HG02763 (cell line): ENCODE measurements around the gene KCTD4.
"Not testable (repeated sequence)": the region's sequence is repeated elsewhere in the genome, so short reads cannot be mapped to it uniquely, and the experiment has no call there.

Experiments used
- ATAC-seq: cut with Tn5 transposase; IDR thresholded peaks from one replicate; pipeline ENCODE4 v1.9.1; 2021; ENCODE audit warnings: mild to moderate bottlenecking, moderate library complexity; ENCODE audit not compliant: unreplicated experiment

The KCTD4 gene

DNA sequence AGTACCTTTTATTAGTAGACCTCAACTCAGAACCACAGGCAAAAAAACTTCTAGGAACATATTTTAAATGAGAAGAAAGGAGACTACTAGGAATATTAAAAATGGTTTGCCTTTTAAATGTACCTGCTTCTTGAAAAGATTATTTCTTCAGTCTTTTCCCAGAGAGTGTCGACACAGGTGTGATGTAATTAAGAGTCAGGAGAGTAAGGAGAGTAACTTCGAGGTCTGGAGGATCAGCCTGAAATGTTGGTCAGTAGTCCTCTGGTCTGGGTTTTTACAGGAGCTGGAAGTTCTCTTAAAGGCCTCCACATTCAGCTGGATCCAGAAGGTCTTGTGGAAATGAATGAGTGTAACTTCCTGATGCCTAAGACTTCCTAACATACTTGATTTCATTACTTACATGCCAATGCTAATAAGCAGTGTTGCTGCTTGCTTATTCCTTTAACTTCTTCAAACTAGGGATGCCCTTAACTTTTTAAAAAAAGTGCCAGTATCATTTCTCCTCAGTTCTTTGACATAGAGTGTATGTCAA lies at the start of gene KCTD4:
Gene KCTD4 (minus strand): TSS at position 345 of the 532 bp plus-strand sequence. CDS start 6,478 bp downstream, outside the sequence.
- no peak for ATAC-seq

DNA sequence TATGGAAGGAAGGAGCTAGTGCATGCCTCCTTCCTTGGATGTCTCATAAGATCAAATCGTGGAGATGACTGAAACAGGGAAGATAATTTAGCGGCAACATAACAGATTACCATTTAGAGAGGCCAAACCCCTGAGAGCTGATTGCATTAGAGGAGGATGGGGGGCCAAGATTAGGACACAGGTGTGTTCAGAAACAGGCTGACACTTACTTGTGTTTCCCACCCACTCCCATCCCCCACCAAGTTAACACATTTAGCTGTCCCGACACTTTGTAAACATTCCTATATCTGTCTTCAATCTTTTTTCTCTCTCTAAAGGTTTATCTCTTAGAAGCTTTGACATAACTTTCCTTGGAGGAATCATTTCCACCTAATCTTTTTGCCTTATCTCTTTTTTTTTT lies 48.8 kb upstream of the KCTD4 start:
- no peak for ATAC-seq

DNA sequence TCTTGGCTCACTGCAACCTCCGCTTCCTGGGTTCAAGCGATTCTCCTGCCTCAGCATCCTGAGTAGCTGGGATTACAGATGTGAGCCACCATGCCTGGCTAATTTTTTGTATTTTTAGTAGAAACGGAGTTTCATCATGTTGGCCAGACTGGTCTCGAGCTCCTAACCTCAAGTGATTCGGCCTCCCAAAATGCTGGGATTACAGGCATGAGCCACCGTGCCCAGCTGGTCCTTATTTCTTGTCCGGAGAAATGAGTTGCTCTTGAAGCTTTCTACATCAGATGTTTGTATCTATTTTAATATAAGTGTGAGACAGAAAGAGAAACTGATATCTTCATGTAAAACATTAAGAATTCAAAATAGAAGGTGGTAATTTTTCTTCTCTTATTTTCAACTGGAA lies 43.9 kb upstream of the KCTD4 start:
- not testable (repeated sequence) for ATAC-seq

DNA sequence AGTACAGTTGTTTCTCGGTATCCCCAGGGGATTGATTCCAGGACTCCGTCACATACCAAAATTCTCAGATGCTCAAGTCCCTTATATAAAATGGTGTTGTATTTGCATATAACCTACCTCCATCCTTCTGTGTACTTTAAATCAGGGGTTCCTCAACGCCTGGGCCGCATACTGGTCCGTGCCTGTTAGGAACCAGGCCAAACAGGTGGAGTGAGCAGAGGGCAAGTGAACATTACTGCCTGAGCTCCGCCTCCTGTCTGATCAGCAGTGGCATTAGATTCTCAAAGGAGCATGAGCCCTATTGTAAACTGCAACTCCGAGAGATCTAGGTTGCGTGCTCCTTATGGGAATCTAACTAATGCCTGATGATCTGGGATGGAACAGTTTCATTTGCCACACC lies 42.2 kb upstream of the KCTD4 start:
- ATAC-seq = no peak

DNA sequence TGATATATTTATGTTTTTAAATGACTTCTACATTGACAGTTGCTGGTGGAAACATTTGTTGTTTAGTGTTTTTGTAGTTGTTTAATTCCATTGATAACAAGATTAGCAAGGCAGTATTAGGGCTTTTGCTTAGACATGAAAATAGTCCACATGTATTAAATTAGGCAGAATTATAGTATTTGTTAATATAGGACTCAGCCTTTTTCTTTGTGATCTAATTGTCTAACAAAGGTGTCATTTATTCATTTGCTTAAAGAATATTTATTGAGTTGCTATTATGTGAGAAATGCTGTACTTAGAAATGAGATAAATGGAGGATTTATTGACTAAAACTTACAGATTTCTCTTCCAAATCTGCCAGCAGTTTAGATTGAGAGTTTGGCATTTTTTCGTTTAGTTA lies 41.7 kb upstream of the KCTD4 start:
- ATAC-seq = no peak

DNA sequence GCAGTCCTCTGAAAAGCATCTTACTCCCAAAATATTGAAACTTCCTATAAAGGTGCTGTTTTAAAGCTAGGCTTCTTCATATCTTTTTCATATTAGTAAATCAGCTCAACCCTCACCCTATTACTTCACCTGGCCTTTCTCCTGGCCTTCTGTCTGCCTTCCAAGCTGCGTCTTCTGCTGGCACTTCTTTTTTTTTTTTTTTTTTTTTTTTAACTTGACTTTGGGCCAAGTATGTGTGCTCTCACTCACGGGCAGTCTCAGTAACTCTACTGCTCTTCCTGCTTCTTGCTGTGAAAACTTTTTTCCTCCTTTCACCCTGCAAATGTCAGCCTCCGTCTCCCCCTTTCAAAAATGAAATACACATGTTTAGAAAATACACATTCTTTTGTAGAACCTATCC lies 41.2 kb upstream of the KCTD4 start:
- ATAC-seq = no peak

DNA sequence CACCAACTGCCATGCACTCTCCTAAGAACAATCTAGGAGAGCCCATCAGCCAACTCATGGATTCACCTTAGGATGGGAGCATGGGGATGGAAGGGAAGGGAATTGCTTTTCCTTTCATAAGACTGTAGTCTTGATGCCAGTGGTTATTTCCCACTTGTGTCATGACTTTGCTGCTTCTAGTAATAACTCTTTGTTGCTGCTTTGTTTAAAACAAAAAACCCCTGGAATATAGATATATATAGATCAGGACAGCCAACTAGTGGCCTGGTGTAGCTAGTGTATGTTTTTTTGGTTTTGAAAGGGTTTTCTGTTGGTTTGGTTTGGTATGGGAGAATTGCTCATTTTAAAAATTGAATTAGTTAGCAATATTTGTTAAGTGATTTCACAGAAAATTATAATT lies 39.3 kb upstream of the KCTD4 start:
- no peak for ATAC-seq

DNA sequence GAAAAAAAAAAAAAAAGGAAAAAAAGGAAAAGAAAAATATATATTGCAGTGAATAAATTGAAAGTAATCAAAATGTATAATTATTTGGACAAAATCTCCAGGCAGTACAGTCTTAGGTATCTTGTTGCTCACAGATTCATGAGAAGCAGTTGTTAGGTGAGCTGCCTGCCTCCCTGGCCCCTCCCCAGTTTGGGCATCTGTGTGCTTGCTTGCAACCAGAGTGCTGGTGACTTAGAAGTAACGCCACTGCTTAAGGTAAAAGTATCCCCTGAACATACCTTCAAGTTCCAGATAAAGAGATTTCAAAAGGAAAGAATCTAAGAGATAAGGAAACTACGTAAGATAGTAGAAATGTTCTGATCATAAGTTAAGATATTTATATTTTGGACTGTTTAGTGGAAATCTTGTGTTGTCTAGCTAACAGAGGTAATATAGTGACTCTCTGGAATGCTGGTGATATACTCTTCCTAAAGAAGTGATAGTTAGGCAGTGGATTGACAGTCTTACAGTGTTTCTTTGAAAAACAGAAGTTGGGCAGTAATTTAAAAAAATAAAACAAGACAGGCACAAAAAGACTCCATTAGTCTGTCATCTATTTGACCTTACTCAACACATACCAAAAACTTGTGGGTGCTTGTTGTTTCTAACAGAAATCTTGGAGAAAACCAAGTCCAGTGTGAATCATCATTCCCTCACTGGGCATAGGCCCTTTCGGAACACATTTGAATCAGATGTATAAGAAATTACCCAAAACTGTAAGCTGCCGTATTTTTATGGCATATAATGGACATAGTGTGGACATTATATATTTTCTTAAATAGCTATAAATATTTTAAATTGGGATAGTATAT lies 38.3 kb upstream of the KCTD4 start:
- ATAC-seq = no peak

DNA sequence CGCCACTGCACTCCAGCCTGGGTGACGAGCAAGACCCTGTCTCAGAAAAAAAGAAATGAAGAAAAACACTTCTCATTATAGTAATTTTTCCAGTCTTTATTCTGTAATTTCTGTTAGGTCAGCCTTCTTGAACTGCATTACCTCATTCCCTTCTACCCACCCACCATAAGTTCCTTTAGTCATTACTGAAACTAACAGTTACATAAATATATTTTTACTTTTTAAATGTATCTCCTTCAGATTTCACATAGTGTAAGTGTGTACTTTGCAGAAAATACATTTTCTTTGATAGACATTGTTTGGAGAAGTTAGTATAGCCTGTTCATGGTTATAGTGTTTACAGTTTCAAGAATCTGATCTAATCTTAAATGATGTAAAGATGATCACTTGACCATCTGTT lies 31.7 kb upstream of the KCTD4 start:
- no peak for ATAC-seq

DNA sequence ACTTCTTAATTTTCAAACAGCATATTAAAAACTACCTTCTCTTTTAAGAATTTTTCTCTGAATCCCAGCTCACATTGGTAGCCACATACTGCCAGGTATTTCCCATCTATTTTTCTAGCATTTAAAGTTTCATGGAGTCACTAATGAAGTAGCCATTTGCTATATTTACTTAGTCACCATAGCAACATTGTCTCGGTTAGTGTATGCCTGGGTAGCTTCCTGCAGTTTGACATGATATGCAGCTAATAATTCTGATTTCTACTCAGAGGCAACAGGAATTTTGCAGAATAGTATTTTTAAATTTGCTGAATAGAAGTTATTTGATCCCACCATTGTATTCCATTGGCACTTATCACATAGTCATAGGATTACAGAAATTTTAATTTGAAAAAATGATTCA lies 30.9 kb upstream of the KCTD4 start:
- no peak for ATAC-seq

DNA sequence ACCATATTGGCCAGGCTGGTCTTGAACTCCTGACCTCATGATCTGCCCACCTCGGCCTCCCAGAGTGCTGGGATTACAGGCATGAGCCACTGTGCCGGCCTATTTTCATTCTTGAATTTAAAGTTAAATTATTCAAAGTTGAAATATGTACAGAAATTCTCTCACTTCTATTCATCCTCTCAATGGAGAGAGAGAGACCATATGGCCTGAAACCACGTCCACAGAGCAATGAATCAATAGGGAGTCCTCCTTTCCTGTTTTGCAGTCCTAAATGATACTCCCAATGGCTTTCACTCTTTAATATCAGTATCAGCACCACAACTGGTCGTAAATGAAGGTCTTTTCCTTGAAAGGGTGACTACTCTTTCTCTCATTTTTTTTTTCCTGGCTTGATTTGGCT lies 30.5 kb upstream of the KCTD4 start:
- no peak for ATAC-seq

DNA sequence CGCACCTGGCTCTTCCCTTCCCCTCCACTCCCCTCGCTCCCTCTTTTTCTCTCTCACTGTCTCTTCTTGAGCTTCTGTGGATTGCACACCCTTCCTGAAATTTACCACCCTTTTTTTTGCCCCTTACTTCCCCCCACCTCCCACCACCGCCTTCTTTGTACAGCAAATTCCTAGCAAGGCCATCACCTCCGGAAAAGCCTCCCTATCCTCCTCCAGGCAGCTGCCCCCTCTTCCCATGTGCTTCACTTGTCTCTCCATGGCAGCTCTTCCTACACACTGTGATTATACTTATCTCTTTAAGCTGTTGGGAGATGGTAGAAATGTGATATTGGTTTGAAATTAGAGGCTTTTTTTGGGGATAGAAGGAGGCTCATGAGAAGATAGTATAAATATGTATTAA lies 28.3 kb upstream of the KCTD4 start:
- no peak for ATAC-seq

DNA sequence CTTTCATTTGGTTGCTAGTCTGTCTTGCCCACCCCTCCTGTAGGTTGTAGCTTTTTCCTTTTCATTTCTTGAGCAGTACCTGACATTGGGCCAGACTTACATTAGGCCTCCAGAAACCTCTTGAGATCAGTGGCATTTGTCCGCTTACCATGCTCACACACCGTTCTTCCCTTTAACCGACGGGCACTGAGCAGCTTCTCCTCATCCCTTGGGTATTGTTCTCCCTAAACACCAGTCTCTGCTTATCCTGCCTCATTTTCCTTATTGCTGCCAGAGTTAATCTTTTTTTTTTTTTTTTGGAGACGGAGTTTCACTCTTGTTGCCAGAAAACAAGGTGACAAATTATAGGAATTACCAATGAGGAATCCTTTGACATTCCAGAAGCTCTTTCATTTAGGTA lies 27.2 kb upstream of the KCTD4 start:
- no peak for ATAC-seq

DNA sequence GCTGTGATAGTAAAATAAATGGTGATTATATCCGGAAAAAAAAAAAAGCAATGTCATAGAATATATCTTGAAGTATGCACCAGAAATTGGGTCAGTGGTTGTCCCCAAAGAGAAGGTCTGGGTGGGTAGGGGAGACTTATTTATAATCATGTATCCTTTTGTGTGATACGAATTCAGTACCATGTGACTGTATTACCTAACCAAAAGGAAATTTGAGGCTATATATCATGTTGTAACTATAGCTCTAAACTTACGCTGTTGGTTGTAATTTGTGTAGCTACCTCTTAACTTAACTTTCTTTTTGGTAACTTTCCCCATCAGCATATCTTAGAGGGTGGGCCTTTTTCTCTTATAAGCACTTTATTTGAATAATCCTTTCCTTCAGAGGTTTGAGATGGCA lies 25.2 kb upstream of the KCTD4 start:
- no peak for ATAC-seq

DNA sequence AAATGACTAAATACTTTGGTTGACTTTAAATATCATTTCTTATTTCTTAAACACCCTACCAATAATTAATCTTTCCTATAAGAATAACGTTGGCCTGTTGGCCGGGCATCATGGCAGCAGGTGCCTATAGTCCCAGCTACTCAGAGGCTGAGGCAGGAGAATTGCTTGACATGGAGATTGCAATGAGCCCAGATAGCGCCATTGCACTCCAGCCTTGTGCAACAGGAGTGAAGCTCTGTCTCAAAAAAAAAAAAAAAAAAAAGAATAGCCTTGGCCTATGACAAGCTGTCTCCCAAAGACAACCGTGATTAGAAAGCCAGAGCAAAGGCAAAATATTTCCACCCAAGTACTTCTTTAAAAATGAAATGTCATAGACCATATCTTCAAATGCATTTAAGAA lies 24.5 kb upstream of the KCTD4 start:
- ATAC-seq = no peak

DNA sequence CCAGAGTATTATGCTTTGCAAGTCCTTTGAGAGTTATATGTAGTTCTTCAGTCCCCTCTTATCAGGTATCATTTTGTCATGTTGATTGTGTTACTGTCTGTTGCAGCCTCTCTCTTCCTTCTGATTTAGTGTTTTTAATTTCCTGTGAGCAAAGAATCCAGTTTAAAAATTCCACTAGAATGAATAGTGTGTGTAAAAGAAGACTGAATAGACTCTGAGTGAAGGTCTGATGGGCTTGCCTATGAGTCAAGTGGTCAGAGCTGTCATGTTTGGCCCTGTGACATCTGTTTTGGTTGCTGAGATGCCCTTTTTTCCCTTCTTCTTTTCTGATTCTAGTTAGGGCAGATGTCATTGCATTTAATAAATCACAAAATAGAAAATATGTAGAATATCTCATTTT lies 23.3 kb upstream of the KCTD4 start:
- ATAC-seq = no peak

DNA sequence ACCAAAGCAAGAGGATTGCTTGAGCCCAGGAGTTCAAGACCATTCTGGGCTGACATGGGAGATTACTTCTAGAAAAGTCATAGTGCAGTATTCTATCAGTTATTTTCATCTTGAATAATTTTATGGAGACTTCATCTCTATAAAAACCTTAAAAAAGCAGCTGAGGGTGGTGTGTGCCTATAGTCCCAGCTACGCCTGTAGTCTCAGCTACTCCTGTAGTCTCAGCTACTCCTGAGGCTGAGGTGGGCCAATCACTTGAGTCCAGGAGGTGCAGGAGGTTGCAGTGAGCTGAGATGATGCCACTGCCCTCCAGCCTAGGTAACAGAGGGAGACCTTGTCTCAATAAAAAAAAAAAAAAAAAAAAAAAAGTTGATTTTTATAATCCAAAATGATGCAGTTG lies 22.1 kb upstream of the KCTD4 start:
- no peak for ATAC-seq

DNA sequence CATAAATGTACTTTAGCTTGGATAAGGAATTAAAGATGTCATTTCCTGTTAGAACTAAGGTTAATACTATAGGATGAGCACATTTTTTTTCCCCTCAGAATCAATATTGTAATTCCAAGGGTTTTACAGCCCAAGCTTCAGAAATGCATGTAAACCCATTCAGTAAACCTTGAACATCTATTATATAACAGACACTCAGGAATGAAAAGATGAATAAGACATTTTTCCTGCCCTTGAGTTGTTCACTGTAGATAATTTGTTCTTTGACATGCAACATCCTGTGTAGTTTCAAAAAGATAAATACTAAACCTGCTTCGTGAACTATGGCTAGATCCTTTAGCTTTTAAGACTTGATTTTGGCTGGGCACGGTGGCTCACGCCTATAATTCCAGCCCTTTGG lies 21.7 kb upstream of the KCTD4 start:
- no peak for ATAC-seq

DNA sequence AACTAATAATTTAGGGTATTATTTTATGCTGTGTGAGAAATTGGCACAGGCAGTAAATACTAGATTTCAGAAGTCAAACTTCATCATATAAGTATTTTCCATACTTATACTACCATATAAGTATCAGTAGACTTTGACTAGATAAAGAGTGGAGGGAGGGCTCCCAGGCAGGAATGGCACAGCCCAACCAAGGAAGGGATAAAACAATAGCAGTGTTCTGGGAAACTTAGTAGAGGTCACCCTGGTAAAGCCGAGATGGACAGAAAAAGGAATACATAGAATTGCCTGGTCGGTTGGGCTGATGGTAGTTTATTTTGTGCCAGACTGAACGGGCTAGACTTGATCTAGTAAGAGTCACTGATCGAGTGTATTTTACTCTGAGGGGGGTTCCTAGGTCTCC lies 19.6 kb upstream of the KCTD4 start:
- no peak for ATAC-seq

DNA sequence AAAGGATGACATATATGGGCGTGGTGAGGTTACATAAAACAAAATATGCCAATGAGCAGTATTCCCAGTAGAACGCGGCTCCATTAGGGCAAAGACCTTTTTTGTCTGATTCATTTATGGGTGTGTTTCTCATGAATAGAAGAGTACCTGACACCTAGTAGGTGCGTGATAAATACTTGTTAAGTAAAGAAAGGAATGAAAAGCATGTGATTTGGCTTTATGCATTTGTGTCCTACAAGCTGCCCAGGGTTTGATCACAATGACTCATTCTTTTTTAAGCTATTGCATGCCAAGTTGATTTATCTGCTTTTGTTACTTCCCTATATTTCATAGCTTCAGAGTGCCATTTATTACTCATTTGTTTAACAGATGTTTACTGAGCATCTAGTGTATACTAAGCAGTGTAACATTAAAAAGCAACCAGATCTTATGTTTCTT lies 19.1 kb upstream of the KCTD4 start:
- no peak for ATAC-seq

DNA sequence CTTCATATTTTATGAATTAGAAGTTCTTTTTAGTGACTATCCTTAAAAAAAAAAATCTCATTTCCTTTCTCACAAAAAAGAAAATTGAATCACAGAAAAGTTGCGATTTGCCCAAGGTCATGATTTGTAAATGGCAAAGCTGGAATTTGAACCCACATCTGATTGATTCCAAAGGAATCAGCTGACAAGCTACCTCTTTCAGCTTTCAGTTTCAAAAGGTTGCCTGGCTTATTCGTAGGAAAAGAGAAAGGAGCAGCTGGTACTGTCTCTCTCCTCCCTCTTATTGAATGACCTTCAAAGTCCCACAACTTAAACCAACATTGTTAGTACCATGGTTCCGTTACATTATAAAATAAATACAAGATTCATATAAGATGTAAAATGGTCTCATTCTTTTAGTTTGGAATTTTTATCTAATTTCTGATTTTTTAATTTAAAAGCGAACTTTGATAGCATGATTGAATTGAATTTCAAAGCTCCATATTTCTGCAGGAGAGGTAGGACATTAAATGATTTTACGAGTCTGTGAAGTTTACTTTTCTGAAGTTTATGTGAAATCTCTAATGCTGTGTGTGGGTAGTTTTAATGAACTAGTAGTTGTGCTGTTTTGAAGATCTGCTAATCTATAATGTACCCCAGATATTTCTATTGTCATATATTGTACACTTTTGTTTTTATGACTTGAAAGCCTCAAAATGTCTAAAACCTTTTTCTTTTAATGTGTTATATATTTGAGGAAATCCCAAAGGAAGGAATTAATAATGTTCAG lies 18.5 kb upstream of the KCTD4 start:
- no peak for ATAC-seq

DNA sequence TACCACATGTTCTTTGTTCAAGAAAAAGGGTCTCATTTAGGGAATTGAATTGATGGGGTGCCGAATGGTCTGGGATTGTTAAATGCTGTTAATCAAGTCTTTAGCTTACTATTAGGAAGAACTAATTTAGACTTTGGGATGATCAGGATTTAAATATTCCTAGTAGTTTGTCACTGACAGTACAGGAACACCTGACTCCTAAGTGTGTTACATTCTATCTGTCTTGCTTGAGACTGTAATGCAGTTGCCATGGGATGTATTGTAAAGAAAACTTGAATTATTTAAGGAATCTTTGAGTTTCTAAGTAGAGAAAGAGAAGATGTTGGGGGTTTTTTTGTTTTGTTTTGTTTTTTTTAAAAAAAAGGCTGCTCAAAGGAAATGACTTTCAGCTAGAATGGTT lies 17.8 kb upstream of the KCTD4 start:
- no peak for ATAC-seq
